Erythroblast (primary cell): ENCODE data around the gene MAP3K5.

Experiments used
- GATA1 ChIP-seq: IDR thresholded peaks from 2 replicates; pipeline ENCODE4 v1.6.1; 2011; ENCODE audit warnings: low read depth, mild to moderate bottlenecking, control low read depth, low read length, moderate library complexity
- POLR2A ChIP-seq: IDR thresholded peaks from 2 replicates; pipeline ENCODE4 v1.6.1; 2011; ENCODE audit warnings: mild to moderate bottlenecking, low read length

GRCh38 chr6:136641166-136641565, 151.1 kb downstream of the MAP3K5 start:
- TF ChIP-seq POLR2A: no peak
- no peak for TF ChIP-seq GATA1
